ENCODE results near the gene CTSF. TPM values are rescaled to one million over a fixed set of nuclear protein-coding genes. Genes with fewer than 3 reads are reported as not detected.
"Not testable (repeated sequence)": the region's sequence is repeated elsewhere in the genome, so short reads cannot be mapped to it uniquely, and the experiment has no call there.

Gene CTSF
- total and polyA plus RNA-seq, 2 of the 8 experiments (the other 6 are each of a cell fraction or from before 2014, with no cell fraction given): 0.58 to 2.3 TPM

DNA sequence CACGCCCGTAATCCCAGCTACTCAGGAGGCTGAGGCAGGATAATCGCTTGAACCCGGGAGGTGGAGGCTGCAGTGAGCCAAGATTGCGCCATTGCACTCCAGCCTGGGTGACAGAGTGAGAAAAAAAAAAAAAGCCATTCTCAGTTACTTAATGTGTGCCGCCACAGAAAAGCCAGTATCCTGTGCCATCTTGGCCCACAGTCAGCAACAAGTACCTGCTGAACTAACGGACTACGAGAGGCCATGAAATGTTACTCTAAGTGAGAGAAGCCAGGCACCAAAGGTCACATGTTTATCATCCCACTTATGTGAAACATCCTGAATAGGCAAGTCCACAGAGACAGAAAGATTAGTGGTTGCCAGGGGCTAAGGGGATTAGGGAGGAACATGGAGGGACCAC lies 27.8 kb downstream of the CTSF start:
- H3K9me3 ChIP-seq (ENCODE audit: insufficient read depth in 2 of 2, low read depth in 1 of 2, low read length in 1 of 2); H4K8ac ChIP-seq (ENCODE audit: extremely low read depth, insufficient read depth, low read length); H2BK5ac ChIP-seq (ENCODE audit: low read depth, low read length); H2BK20ac ChIP-seq (ENCODE audit: low read length); H2AFZ ChIP-seq (ENCODE audit: low read length); H4K91ac ChIP-seq (replicated peaks; ENCODE audit: insufficient read length, low read length); H3K18ac ChIP-seq (ENCODE audit: extremely low read depth, low read length); H3K9ac ChIP-seq (replicated peaks in 1 of 4; ENCODE audit: extremely low read depth in 1 of 4, low read depth in 3 of 4, low read length in 3 of 4); H3K23ac ChIP-seq (ENCODE audit: insufficient read length); H3K23me2 ChIP-seq (ENCODE audit: low read depth, low read length); H2BK15ac ChIP-seq (ENCODE audit: low read length); H3K4ac ChIP-seq (replicated peaks; ENCODE audit: insufficient read length, low read depth, low read length); H3K36me3 ChIP-seq (ENCODE audit: control insufficient read depth in 2 of 4, insufficient read depth in 4 of 4, low read length in 3 of 4); H4K5ac ChIP-seq (ENCODE audit: insufficient read length, low read depth, low read length); H3K27ac ChIP-seq (ENCODE audit: low read depth, low read length); H3K79me2 ChIP-seq (ENCODE audit: control insufficient read depth in 1 of 2, insufficient read depth in 2 of 2, low read length in 2 of 2); H3K4me3 ChIP-seq (ENCODE audit: extremely low read depth in 1 of 4, insufficient read depth in 2 of 4, low read depth in 3 of 4, low read length in 4 of 4); H3K56ac ChIP-seq (replicated peaks; ENCODE audit: insufficient read length, low read depth, low read length); H2BK120ac ChIP-seq (replicated peaks; ENCODE audit: low read depth, low read length); H3K79me1 ChIP-seq (ENCODE audit: low read depth, low read length); H2AK5ac ChIP-seq (ENCODE audit: low read depth, low read length); H4K20me1 ChIP-seq (replicated peaks in 1 of 2; ENCODE audit: control insufficient read depth in 1 of 2, insufficient read depth in 2 of 2, low read length in 2 of 2); H2BK12ac ChIP-seq (ENCODE audit: low read depth, low read length); H3K27me3 ChIP-seq (replicated peaks in 1 of 4; ENCODE audit: control insufficient read depth in 3 of 4, extremely low read depth in 1 of 4, insufficient read depth in 3 of 4, low read length in 3 of 4); CTCF ChIA-PET (ENCODE audit: partially characterized antibody); H3K14ac ChIP-seq (ENCODE audit: insufficient read length); H3K4me2 ChIP-seq (ENCODE audit: insufficient read depth in 1 of 2, low read depth in 2 of 2, low read length in 2 of 2); FAIRE-seq; DNase-seq (ENCODE audit: low read depth in 1 of 2, low spot score in 2 of 2): not testable (repeated sequence)
- peaks cover 0 to 17% (median 4%) of the 10 kb centered on the region in 4 experiments; a peak in 6 of 7 replicates for H3K4me1 ChIP-seq (replicated peaks in 1 of 4; ENCODE audit: control insufficient read depth in 3 of 4, insufficient read depth in 4 of 4, low read length in 3 of 4)
- POLR2A ChIA-PET (ENCODE audit: partially characterized antibody): interaction anchor here (0.6 to 2.9 kb wide), 5 partner anchors 10 to 182 kb away, joined by 3 to 7 read pairs (median 4); partner anchors contain the start of gene RBM4
- 95% methylated on average over 8 of the region's 8 CpGs; no CpG with 5 or more reads in 1 of the 2 experiments for WGBS, 2 experiments (ENCODE audit: extremely low coverage in 1 of 2, insufficient coverage in 1 of 2, insufficient read length in 1 of 2, insufficient replicate concordance in 2 of 2, low coverage in 1 of 2, low lambda C conversion rate in 2 of 2, missing lambda C conversion rate in 1 of 2)

Data from H1 (cell line).